Heart right ventricle (tissue), 16 donors: ENCODE data around the gene FERMT1. TPM values are rescaled to one million over a fixed set of nuclear protein-coding genes. Genes with fewer than 3 reads are reported as not detected.

Experiments
- ATAC-seq, 8 donors: fragments of 200-7000 bp; cut with Tn5 transposase; one replicate each; pipeline ENCODE4 v1.9.1; 2020; ENCODE audit warnings: mild to moderate bottlenecking in 8 of 8, moderate library complexity in 8 of 8, moderate number of reproducible peaks in 1 of 8
- DNase-seq, 2 donors: peaks; one replicate each; pipeline ENCODE4 v3.0.0-alpha.2; 2020
- H3K27ac ChIP-seq, 10 donors: fragments of 200-600 bp; sonication (generic) in 2 of 10; one replicate each; pipeline versions ENCODE4 v1.5.0 to v1.8.0; 2020 to 2022; ENCODE audit warnings: mild to moderate bottlenecking in 3 of 10
- H3K27me3 ChIP-seq, 7 donors: fragments of 200-600 bp; one replicate each; pipeline ENCODE4 v1.8.0; 2021 to 2022; ENCODE audit warnings: mild to moderate bottlenecking in 2 of 7
- H3K36me3 ChIP-seq, 9 donors: fragments of 200-600 bp; sonication (generic) in 1 of 9; one replicate each; pipeline versions ENCODE4 v1.5.0 to v1.8.0; 2020 to 2022; ENCODE audit warnings: mild to moderate bottlenecking in 2 of 9
- H3K4me1 ChIP-seq, 9 donors: fragments of 200-600 bp; sonication (generic) in 1 of 9; one replicate each; pipeline versions ENCODE4 v1.5.0 to v1.8.0; 2020 to 2022; ENCODE audit warnings: mild to moderate bottlenecking in 4 of 9
- H3K4me3 ChIP-seq, 10 donors: fragments of 200-600 bp; sonication (generic) in 2 of 10; one replicate each; pipeline versions ENCODE4 v1.5.0 to v1.8.0; 2020 to 2022; ENCODE audit warnings: mild to moderate bottlenecking in 7 of 10, moderate library complexity in 2 of 10
- H3K9me3 ChIP-seq, 11 donors: fragments of 200-600 bp in 10 of 11; sonication (generic) in 2 of 11; one replicate each; pipeline versions ENCODE4 v1.5.0 to v1.8.0; 2013 to 2022; ENCODE audit warnings: mild to moderate bottlenecking in 2 of 11, control low read depth in 1 of 11, moderate library complexity in 1 of 11
- CTCF ChIP-seq, 9 donors: fragments of 200-600 bp; sonication (generic) in 2 of 9; IDR thresholded peaks; one replicate each; pipeline versions ENCODE4 v1.5.0 to v1.8.0; 2021 to 2022; ENCODE audit warnings: antibody characterized with exemption in 9 of 9, mild to moderate bottlenecking in 5 of 9, moderate library complexity in 1 of 9
- WGBS, 2 donors: extraction: QIAGEN DNeasy Blood & Tissue Kit; methylation state at CpG; one replicate each; pipeline ENCODE4 v1.1.7; 2013; ENCODE audit warnings: inconsistent platforms in 1 of 2; 5-methylcytosine and 5-hydroxymethylcytosine counted together
- intact Hi-C, 10 donors: fragments of 100-400 bp; cut with DNase I; formaldehyde crosslinking; loops; one replicate each; pipeline versions ENCODE4 v1.11.1 to v1.14.2; 2022
- polyA plus RNA-seq, 2 donors: library from polyadenylated mRNA; stranded (reverse); fragments of 200-250 nt; gene quantifications; one replicate each; pipeline ENCODE4 v1.2.3, GENCODE V29; 2013
- total RNA-seq, 10 donors: library from RNA; stranded (reverse); fragmentation: NEBNext Ultra II Directional in 3 of 10; extraction: Animal tissue kit (Norgen Biotek cat#: 25700) in 3 of 10; gene quantifications; one replicate each; pipeline versions ENCODE4 v1.2.1 to v1.2.4, GENCODE V29; 2021 to 2023
- donor health status: Arrhythmogenic right ventricular cardiomyopathy.
- donor health status: ischemic (EF 13 %, LVEDD 7.1; RV severe dilation, severe dysfunction).
- donor health status: healthy with polysubstance abuse.
- donor health status: DM: no; HTN: yes; CAD: no.
- donor health status: DM: no; HTN: no; CAD: no.
- donor health status: ischemic (EF 25% LVEDD 6.9; RV normal size, moderate dysfunction).
- donor health status: ischemic (EF 25% LVEDD 5.7; RV mildly dilated, moderate dysfunction).
- donor health status: healthy.
- donor health status: DM: yes; HTN: yes; CAD: no.
- donor health status: Ischemic cardiomyopathy.
- donor health status: ischemic (EF 35%, LVEDD 5.7; RV mildly dilated, moderate dysfunction).
- donor health status: nonischemic (EF 11% LVEDD 7.7; RV severe dilation, severe dysfunction).
- donor health status: DM: yes; HTN: yes; CAD: no.
- donor health status: PGD.
- donor health status: ischemic (EF 29% LVEDD 5.4; RV normal size, mild dysfunction).
- donor health status: nonischemic (EF 23%, LVEDD 6.1; RV moderate dilation, normal function).

FERMT1 gene
- total and polyA plus RNA-seq, 12 donors = 0.03 to 2.2 (median 1.3) TPM

DNA sequence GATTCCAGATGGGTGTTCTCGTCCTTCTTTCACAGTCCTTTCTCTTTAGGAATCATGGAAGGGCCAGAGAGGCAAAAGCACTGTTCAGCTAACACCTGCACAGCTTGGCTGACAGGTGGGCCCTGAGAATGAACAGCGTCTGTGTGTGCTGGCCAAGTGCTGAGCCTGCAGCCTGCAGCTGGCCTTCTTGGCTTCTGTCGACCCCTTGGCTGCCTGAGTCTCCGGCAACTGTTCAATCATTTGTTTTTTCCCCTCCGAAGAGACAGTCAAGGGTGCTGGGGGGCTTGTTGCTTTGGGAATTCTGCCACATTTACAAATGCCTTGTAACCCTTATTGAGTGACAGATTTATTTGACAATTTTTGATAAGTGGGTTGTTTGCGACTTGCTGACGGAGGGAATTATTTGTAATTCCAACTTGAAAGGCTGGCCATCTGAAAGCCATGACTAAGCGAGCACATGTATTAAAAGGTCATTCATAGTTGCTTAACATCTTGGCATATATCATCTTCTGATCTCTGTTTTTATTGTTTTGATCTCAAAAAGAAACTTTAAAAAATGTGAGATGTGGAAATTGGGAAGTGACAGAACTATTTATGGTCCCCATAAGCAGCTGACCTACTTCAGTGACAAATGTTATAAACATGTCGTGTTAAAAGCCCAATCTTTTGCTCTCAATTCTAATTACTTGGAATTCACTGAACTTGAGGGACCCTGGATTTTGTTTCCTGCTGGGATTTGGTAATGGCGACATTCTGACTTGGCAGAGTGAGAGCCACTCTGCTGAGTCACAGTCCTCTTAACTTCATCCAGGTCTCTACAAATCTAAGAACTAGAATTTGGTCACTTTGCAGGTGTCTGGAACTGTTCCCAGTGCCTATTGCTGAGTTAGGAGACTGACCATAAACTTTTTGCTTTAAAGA is 41.9 kb upstream of the FERMT1 start:
- no peak for TF ChIP-seq CTCF (IDR thresholded peaks at IDR 0.05)
- Histone ChIP-seq H3K9me3 (no peaks in the 10 kb centered on the region), H3K27ac (no peak overlapping the region), H3K4me3 (no peak overlapping the region), H3K27me3 (no peaks in the 10 kb centered on the region), H3K4me1 (peaks cover 0 to 21% (median 6%) of the 10 kb centered on the region in 9 donors), H3K36me3 (no peaks in the 10 kb centered on the region)
- 59 to 63% methylated on average over 10 of the region's 10 CpGs for WGBS, 2 donors
- ATAC-seq = peak; percentile 58 to 81 (median 70)
- intact Hi-C loops = no loop called here
- DNase-seq = peak; percentile 28 to 41

DNA sequence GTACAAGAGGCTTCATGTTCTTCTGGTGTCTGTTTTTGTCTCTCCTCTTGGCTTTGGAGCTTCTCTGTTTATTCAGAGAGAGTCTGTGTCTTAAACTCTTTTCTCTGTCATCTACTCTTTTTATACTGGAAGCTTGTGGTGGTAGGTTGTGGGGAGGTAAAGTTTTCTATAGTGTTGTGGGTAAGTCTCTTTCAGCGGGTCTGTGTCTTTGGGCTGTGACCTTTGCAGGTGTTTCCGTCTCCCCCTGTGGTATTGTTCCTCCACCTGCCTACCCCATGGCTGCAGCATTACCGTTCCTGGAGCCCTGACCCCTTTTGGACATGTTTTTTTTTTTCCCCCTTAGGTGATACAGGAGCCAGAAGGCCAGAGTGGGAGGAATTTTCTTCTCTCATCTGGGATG is 37.9 kb upstream of the FERMT1 start:
- Histone ChIP-seq H3K9me3 (peaks cover 0 to 23% (median 12%) of the 10 kb centered on the region in 11 donors), H3K27me3 (peaks cover 0 to 3% (median 0%) of the 10 kb centered on the region in 7 donors), H3K36me3 (no peaks in the 10 kb centered on the region), H3K4me3 (no peak overlapping the region), H3K4me1 (peaks cover 0 to 21% (median 6%) of the 10 kb centered on the region in 9 donors), H3K27ac (no peak overlapping the region)
- TF ChIP-seq CTCF (IDR thresholded peaks at IDR 0.05) = no peak
- no peak for ATAC-seq
- intact Hi-C loops = no loop called here
- DNase-seq = no peak
- 80 to 86% methylated on average over 3 of the region's 3 CpGs for WGBS, 2 donors

DNA sequence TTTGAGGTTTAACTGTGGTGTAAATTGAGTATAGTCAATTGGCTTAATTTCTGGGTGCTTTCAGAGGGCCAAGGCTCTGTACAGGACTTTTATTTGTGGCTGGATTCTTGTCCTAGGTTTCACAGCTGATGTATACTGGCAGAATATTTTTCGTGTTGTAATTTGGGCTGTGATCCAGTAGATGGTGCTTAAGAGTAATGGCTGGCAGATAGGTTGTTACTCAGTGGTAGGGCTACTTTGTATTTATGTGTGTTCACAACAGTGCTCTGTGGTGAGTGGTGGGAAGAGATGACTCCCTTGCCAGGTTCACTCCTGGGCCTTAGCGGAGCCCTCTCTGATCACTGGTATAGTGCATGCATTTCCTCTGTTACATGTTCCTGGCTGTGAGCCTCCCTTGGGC is 34.5 kb upstream of the FERMT1 start:
- intact Hi-C loops = no loop called here
- peaks cover 0 to 3% (median 0%) of the 10 kb centered on the region in 7 donors for H3K27me3 ChIP-seq
- no peak overlapping the region for H3K27ac ChIP-seq
- ATAC-seq = no peak
- H3K4me3 ChIP-seq = no peak overlapping the region
- TF ChIP-seq CTCF (IDR thresholded peaks at IDR 0.05) = no peak
- DNase-seq = no peak
- H3K4me1 ChIP-seq = peaks cover 0 to 7% (median under 1%) of the 10 kb centered on the region in 9 donors
- H3K9me3 ChIP-seq = peaks cover 0 to 37% (median 12%) of the 10 kb centered on the region in 11 donors
- no peaks in the 10 kb centered on the region for H3K36me3 ChIP-seq
- WGBS, 2 donors = 94% methylated on average over 2 of the region's 2 CpGs

DNA sequence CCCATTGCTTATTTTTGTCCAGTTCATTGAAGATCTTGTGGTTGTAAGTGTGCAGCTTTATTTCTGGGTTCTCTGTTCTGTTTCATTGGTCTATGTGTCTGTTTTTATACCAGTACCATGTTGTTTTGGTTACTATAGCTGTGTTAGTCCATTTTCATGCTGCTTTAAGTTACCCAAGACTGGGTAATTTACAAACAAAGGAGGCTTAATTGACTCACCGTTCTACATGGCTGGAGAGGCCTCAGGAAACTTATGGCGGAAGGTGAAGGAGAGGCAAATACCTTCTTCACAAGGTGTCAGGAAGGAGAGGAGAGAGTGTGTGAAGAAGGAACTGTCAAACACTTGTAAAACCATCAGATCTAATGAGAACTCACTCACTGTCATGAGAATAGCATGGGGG is 29.9 kb upstream of the FERMT1 start:
- peaks cover 0 to 45% (median 12%) of the 10 kb centered on the region in 11 donors for H3K9me3 ChIP-seq
- H3K27me3 ChIP-seq = no peaks in the 10 kb centered on the region
- H3K4me3 ChIP-seq = no peak overlapping the region
- intact Hi-C loops = no loop called here
- no peak for TF ChIP-seq CTCF (IDR thresholded peaks at IDR 0.05)
- no peak overlapping the region for H3K27ac ChIP-seq
- ATAC-seq (no peak), DNase-seq (no peak)
- no peaks in the 10 kb centered on the region for H3K4me1 ChIP-seq
- H3K36me3 ChIP-seq = no peaks in the 10 kb centered on the region
- 88 to 96% methylated on average over 2 of the region's 2 CpGs for WGBS, 2 donors
